ENCODE data around the gene DNAJC8. TPM values are rescaled to one million over a fixed set of nuclear protein-coding genes. Genes with fewer than 3 reads are reported as not detected.
A peak's percentile ranks its signal among the peaks of the same experiment; 100 is the strongest.

Gene DNAJC8
- total RNA-seq, 1 donor = 21.5 TPM

GRCh38 chr1:28208818-28209441 is 23.9 kb downstream of the DNAJC8 start:
- DNase-seq (ENCODE audit: low read depth in 2 of 3, low spot score in 2 of 3) = peak; percentile 24 to 85 (median 67)

- no peak for DNase-seq (ENCODE audit: low read depth in 2 of 3, low spot score in 2 of 3)
Observed at GRCh38 chr1:28205243-28205642, 27.6 kb downstream of the DNAJC8 start.

GRCh38 chr1:28200234-28200873 is 32.5 kb downstream of the DNAJC8 start:
- no peak for DNase-seq (ENCODE audit: low read depth in 2 of 3, low spot score in 2 of 3)

GRCh38 chr1:28199328-28200233 is 33.2 kb downstream of the DNAJC8 start:
- DNase-seq (ENCODE audit: low read depth in 2 of 3, low spot score in 2 of 3) = peak in 2 of 3 donors; percentile 9 to 60

GRCh38 chr1:28197682-28198415 is 35.0 kb downstream of the DNAJC8 start:
- no peak for DNase-seq (ENCODE audit: low read depth in 2 of 3, low spot score in 2 of 3)

- DNase-seq (ENCODE audit: low read depth in 2 of 3, low spot score in 2 of 3) = no peak
Observed at GRCh38 chr1:28196330-28196729, 36.5 kb downstream of the DNAJC8 start.

- DNase-seq (ENCODE audit: low read depth in 2 of 3, low spot score in 2 of 3) = no peak
Observed at GRCh38 chr1:28195780-28196179, 37.0 kb downstream of the DNAJC8 start.

GRCh38 chr1:28194326-28195035 is 38.3 kb downstream of the DNAJC8 start:
- no peak for DNase-seq (ENCODE audit: low read depth in 2 of 3, low spot score in 2 of 3)

GRCh38 chr1:28193701-28194161 is 39.1 kb downstream of the DNAJC8 start:
- no peak for DNase-seq (ENCODE audit: low read depth in 2 of 3, low spot score in 2 of 3)

GRCh38 chr1:28190996-28191645 is 41.7 kb downstream of the DNAJC8 start:
- no peak for DNase-seq (ENCODE audit: low read depth in 2 of 3, low spot score in 2 of 3)

GRCh38 chr1:28190337-28190979 is 42.4 kb downstream of the DNAJC8 start:
- DNase-seq (ENCODE audit: low read depth in 2 of 3, low spot score in 2 of 3) = no peak

GRCh38 chr1:28185071-28185470 is 47.8 kb downstream of the DNAJC8 start:
- no peak for DNase-seq (ENCODE audit: low read depth in 2 of 3, low spot score in 2 of 3)

- peak in 1 of 3 donors; percentile 25 for DNase-seq (ENCODE audit: low read depth in 2 of 3, low spot score in 2 of 3)
Observed at GRCh38 chr1:28180306-28181305, 52.2 kb downstream of the DNAJC8 start.

GRCh38 chr1:28178690-28179485 is 53.9 kb downstream of the DNAJC8 start:
- DNase-seq (ENCODE audit: low read depth in 2 of 3, low spot score in 2 of 3) = no peak

- peak in 2 of 3 donors; percentile 61 to 79 for DNase-seq (ENCODE audit: low read depth in 2 of 3, low spot score in 2 of 3)
Observed at GRCh38 chr1:28176492-28177470, 56.0 kb downstream of the DNAJC8 start, which contains the start of gene PTAFR. Gene PTAFR, minus strand, starts transcription at chr1:28176690. Its CDS starts 25,669 bp downstream, at chr1:28151021.
